Fibroblast of the aortic adventitia (primary cell): ENCODE results near the gene OR52A5. TPM values are rescaled to one million over a fixed set of nuclear protein-coding genes. Genes with fewer than 3 reads are reported as not detected.
"Not testable (repeated sequence)": the region's sequence is repeated elsewhere in the genome, so short reads cannot be mapped to it uniquely, and the experiment has no call there.

Source experiments
- DNase-seq: peaks from one replicate; pipeline ENCODE4 v3.0.0-alpha.2; 2010; ENCODE audit warnings: low read depth
- H3K4me3 ChIP-seq: 2 replicates; pipeline ENCODE4 v1.5.1; 2011; ENCODE audit warnings: low read depth, mild to moderate bottlenecking, control low read depth, low read length, moderate library complexity
- CTCF ChIP-seq: IDR thresholded peaks from 2 replicates; pipeline ENCODE4 v1.5.1; 2011; ENCODE audit warnings: mild to moderate bottlenecking, low read length, control low read depth, inconsistent platforms; ENCODE audit not compliant: insufficient read depth
- total RNA-seq: library from RNA; depleted of rRNA; stranded (reverse); fragments of >200 nt; gene quantifications from 2 replicates; pipeline ENCODE4 v1.2.3, GENCODE V29; 2012; ENCODE audit warnings: low replicate concordance

Gene OR52A5
- total RNA-seq, 1 donor: not detected

- TF ChIP-seq CTCF: no peak
- H3K4me3 ChIP-seq: no peak within 1 kb of the TSS
- DNase-seq: no peak
Observed at GRCh38 chr11:5154657-5155056, 16.5 kb upstream of the OR52A5 start, which contains the start of gene OR52A1. OR52A1 (minus strand) TSS chr11:5154757; CDS start chr11:5152369, 2,388 bp downstream.

- TF ChIP-seq CTCF: no peak
- no peak for DNase-seq
- H3K4me3 ChIP-seq: no peak overlapping the region
Observed at GRCh38 chr11:5153574-5154431, 15.6 kb upstream of the OR52A5 start.

DNA sequence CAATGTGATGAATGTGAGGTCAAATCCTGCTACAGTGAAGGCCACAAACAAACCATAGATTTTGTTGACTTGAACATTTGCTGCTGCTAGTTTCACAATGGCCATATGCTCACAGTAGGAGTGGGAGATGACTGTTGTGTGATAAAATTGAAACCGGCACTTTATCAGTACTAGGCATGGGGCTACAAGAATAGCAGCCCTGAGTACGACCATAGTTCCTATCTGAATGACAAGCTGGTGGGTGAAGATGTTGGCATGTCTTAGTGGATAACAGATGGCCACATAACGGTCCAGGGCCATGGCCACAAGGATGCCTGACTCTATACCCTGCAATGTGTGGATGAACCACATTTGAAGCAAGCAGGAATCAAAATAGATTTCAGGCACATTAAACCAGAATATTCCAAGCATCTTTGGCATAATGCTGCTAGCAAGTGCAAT is 13.6 kb upstream of the OR52A5 start:
- no peak for TF ChIP-seq CTCF
- H3K4me3 ChIP-seq: no peak overlapping the region
- DNase-seq: no peak

GRCh38 chr11:5144206-5144605 is 6.0 kb upstream of the OR52A5 start:
- DNase-seq, H3K4me3 ChIP-seq: not testable (repeated sequence)

DNA sequence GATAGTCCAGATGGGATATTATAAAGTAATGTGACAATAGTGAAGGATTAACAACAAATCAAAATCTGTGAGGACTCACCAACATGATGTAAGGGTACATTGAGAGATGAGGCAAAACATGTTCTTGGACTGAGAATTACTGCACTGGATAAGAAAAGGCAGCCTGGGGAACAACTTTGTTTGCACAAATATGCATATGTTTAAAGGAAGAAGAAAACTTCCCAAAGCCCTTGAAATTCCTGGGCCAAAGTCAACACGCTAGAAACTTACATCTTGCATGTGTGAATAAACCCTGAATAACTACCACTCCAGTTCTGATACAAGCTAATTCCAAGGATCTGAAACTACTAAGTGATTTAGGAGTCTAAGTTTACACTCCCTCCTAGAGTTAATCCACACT is 1.1 kb downstream of the OR52A5 start:
- H3K4me3 ChIP-seq: no peak overlapping the region
- no peak for TF ChIP-seq CTCF
- DNase-seq: no peak

- H3K4me3 ChIP-seq: no peak overlapping the region
- DNase-seq: no peak
- no peak for TF ChIP-seq CTCF
Observed at GRCh38 chr11:5136261-5136660, 1.9 kb downstream of the OR52A5 start.

DNA sequence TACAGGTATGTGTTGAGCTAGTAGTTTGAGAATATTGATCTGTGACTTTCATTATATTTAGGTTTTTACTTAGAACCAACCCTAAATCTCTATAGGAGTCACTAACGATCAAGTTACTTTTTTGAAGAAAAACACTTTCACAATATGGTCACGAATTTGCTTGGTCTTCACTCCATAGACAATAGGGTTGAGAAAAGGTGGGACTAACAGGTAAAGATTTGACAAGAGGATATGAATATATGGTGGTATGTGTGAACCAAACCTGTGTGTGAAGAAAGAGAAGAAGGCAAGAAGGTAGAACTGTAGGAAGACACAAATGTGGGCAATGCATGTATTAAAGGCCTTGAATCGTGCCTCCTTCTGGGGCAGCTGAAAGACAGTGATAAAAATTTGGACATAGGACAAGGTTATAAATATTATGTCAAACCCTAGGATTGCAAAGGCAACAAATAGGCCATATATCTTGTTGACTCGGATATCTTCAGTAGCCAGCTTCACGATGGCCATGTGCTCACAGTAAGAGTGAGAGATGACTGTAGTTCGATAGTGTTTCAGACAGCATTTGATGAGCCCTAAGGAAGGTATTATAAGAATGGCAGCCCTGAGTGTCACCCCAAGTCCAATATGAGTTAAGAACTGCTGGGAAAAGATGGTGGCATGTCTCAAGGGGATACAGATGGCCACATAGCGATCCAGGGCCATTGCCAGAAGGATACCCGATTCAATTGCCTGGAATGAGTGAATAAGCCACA is 6.4 kb downstream of the OR52A5 start:
- DNase-seq: no peak
- no peak for TF ChIP-seq CTCF
- no peak overlapping the region for H3K4me3 ChIP-seq
